ENCODE measurements around the gene MYO19. TPM values are rescaled to one million over a fixed set of nuclear protein-coding genes. Genes with fewer than 3 reads are reported as not detected.

MYO19 gene
- total and polyA plus RNA-seq, 2 of the 4 experiments (the other 2 are of a cell fraction) = 35.8 to 55.6 TPM

GRCh38 chr17:36506831-36507230 is 27.8 kb downstream of the MYO19 start:
- Histone ChIP-seq H3K27ac (ENCODE audit: insufficient read depth, low read length) (no peak overlapping the region), H3K4me1 (ENCODE audit: control insufficient read depth, insufficient read depth, low read length) (no peaks in the 10 kb centered on the region), H3K9ac (ENCODE audit: low read depth, low read length) (no peak overlapping the region), H3K4me2 (ENCODE audit: low read depth, low read length) (no peak overlapping the region), H2AFZ (replicated peaks; ENCODE audit: low read length, poor library complexity) (no peak overlapping the region), H3K79me1 (ENCODE audit: low read depth in 1 of 2, low read length in 2 of 2) (no peaks in the 10 kb centered on the region), H4K8ac (ENCODE audit: low read depth in 2 of 2, low read length in 2 of 2) (no peak overlapping the region), H3K56ac (ENCODE audit: extremely low read depth, insufficient read depth, low read length) (no peak overlapping the region), H2BK15ac (ENCODE audit: low read depth, low read length) (no peak overlapping the region), H2BK120ac (ENCODE audit: low read depth, low read length) (no peak overlapping the region), H3K36me3 (ENCODE audit: control insufficient read depth, insufficient read depth, low read length) (peaks cover 56% of the 10 kb centered on the region), H3K4ac (ENCODE audit: low read depth, low read length) (no peak overlapping the region), H2BK5ac (ENCODE audit: low read depth, low read length, poor library complexity, severe bottlenecking) (no peak overlapping the region), H4K5ac (ENCODE audit: low read depth, low read length) (no peak overlapping the region), H2AK5ac (ENCODE audit: low read depth, low read length) (no peak overlapping the region), H3K23ac (ENCODE audit: low read depth, low read length) (no peak overlapping the region), H3K9me1 (ENCODE audit: insufficient read depth, low read length) (peaks cover 10% of the 10 kb centered on the region; the same call in 1 of the 2 replicates), H4K91ac (ENCODE audit: insufficient read depth, low read depth, low read length) (no peak overlapping the region), H3K9me3 (ENCODE audit: control insufficient read depth, insufficient read depth, low read length) (no peaks in the 10 kb centered on the region), H4K20me1 (ENCODE audit: insufficient read depth, low read length) (no peaks in the 10 kb centered on the region), H3K27me3 (ENCODE audit: control insufficient read depth, insufficient read depth, low read length) (no peaks in the 10 kb centered on the region), H3K14ac (replicated peaks; ENCODE audit: low read depth, low read length) (no peak overlapping the region), H3K18ac (ENCODE audit: low read depth, low read length) (no peak overlapping the region), H2BK20ac (ENCODE audit: low read depth, low read length) (no peak overlapping the region), H3K4me3 (ENCODE audit: insufficient read depth, low read depth, low read length) (no peak overlapping the region), H2AK9ac (replicated peaks; ENCODE audit: low read depth, low read length, poor library complexity) (no peak overlapping the region)
- dilution Hi-C loops (cut with HindIII; ENCODE audit: low sequenced_read_pairs, unreplicated experiment) (no loop called here), intact Hi-C loops (cut with micrococcal nuclease) (no loop called here), in situ Hi-C loops (cut with MboI; ENCODE audit: low sequenced_read_pairs) (no loop called here)
- ChIA-PET CTCF (no interaction called here), POLR2A (ENCODE audit: unreplicated experiment) (no interaction called here)
- 100% methylated on average over 3 of the region's 11 CpGs; no CpG with 5 or more reads in 1 of the 2 experiments for WGBS, 2 experiments (ENCODE audit: extremely low coverage in 2 of 2, insufficient read length in 1 of 2)
- no TSS peak for BruUV-seq (replicated peaks)
- no peak for DNase-seq
- TF ChIP-seq NFE2L2 (IDR thresholded peaks at IDR 0.05; ENCODE audit: low read depth, low read length) (no peak), ELK1 (IDR thresholded peaks at IDR 0.05; ENCODE audit: borderline replicate concordance, low read depth, low read length) (no peak), CEBPB (IDR thresholded peaks at IDR 0.05; ENCODE audit: low read depth, low read length) (no peak), SMC3 (IDR thresholded peaks at IDR 0.05; ENCODE audit: low read depth, low read length) (no peak), FOS (IDR thresholded peaks at IDR 0.05; ENCODE audit: low read depth, low read length) (no peak), MAZ (IDR thresholded peaks at IDR 0.05; ENCODE audit: borderline replicate concordance, low read depth, low read length) (no peak), USF2 (IDR thresholded peaks at IDR 0.05; ENCODE audit: low read depth, low read length) (no peak), CTCF (conservative IDR thresholded peaks at IDR 0.05; ENCODE audit: low read depth, low read length) (no peak), RFX5 (IDR thresholded peaks at IDR 0.05; ENCODE audit: low read depth, low read length) (no peak), MAFK (IDR thresholded peaks at IDR 0.05; ENCODE audit: low read depth, low read length) (no peak)
- no peak for ATAC-seq (ENCODE audit: low read depth)

Measured in IMR-90 (cell line).